SK-N-SH (cell line): ENCODE data around the gene AKAP4.

Experiments
- CHD2 ChIP-seq: fragments of 150-350 bp; IDR thresholded peaks from 2 replicates; pipeline ENCODE4 v1.6.1; 2018; ENCODE audit warnings: low read length; ENCODE audit not compliant: partially characterized antibody
- CTCF ChIP-seq: fragments of 200-600 bp; sonication (generic); IDR thresholded peaks from 2 replicates; pipeline ENCODE4 v1.6.1; 2017; ENCODE audit warnings: antibody characterized with exemption, mild to moderate bottlenecking, moderate library complexity
- EP300 ChIP-seq, 2 experiments: IDR thresholded peaks; 2 replicates each; pipeline versions ENCODE4 v1.4.0 to v1.6.1; 2012; ENCODE audit warnings: borderline replicate concordance in 1 of 2, low read depth in 1 of 2, low read length in 1 of 2
- EZH2phosphoT487 ChIP-seq: fragments of 200-600 bp; sonication (generic); IDR thresholded peaks from 2 replicates; pipeline ENCODE4 v1.6.1; 2017; ENCODE audit warnings: low read depth, mixed run types, mild to moderate bottlenecking, antibody characterized with exemption, moderate library complexity, borderline replicate concordance
- GABPA ChIP-seq: IDR thresholded peaks from 2 replicates; pipeline ENCODE4 v1.4.0; 2012; ENCODE audit warnings: low read depth, mild to moderate bottlenecking
- GATA2 ChIP-seq: sonication (generic); formaldehyde crosslinking; IDR thresholded peaks from 2 replicates; pipeline ENCODE4 v1.5.0; 2020; ENCODE audit warnings: mild to moderate bottlenecking, missing genetic modification reagents
- MAX ChIP-seq: IDR thresholded peaks from 2 replicates; pipeline ENCODE4 v1.4.0; 2012; ENCODE audit warnings: low read depth
- POLR2AphosphoS5 ChIP-seq: IDR thresholded peaks from 2 replicates; pipeline ENCODE4 v1.6.1; 2012; ENCODE audit warnings: low read depth, low read length
- RCOR1 ChIP-seq: fragments of 150-350 bp; IDR thresholded peaks from 2 replicates; pipeline ENCODE4 v1.6.1; 2017; ENCODE audit warnings: antibody characterized with exemption, low read length
- SMC3 ChIP-seq: IDR thresholded peaks from 2 replicates; pipeline ENCODE4 v1.6.1; 2012; ENCODE audit warnings: low read depth, low read length, improper control_type of control experiment
- TEAD4 ChIP-seq: IDR thresholded peaks from 2 replicates; pipeline ENCODE4 v1.4.0; 2012; ENCODE audit warnings: mild to moderate bottlenecking, borderline replicate concordance; ENCODE audit not compliant: insufficient read depth
- USF2 ChIP-seq: fragments of 150-350 bp; IDR thresholded peaks from 2 replicates; pipeline ENCODE4 v1.6.1; 2017; ENCODE audit warnings: antibody characterized with exemption, low read length, low read depth, borderline replicate concordance
- YY1 ChIP-seq: IDR thresholded peaks from 2 replicates; pipeline ENCODE4 v1.4.0; 2012; ENCODE audit warnings: low read depth, mild to moderate bottlenecking

- no peak for TF ChIP-seq GABPA
- TF ChIP-seq YY1: no peak
- no peak for TF ChIP-seq CTCF
- TF ChIP-seq MAX: no peak
- no peak for TF ChIP-seq EP300 (IDR thresholded peaks at IDR 0.05; ENCODE audit: borderline replicate concordance in 1 of 2, low read depth in 1 of 2, low read length in 1 of 2)
- TF ChIP-seq CHD2: no peak
- no peak for TF ChIP-seq RCOR1
- TF ChIP-seq POLR2AphosphoS5: no peak
- TF ChIP-seq USF2: no peak
- no peak for TF ChIP-seq SMC3
- TF ChIP-seq GATA2: no peak
- TF ChIP-seq EZH2phosphoT487: no peak
- TF ChIP-seq TEAD4: no peak
These were observed 33.4 kb downstream of the AKAP4 start for GRCh38 chrX:50167366-50167765.
